Measurements from ENCODE around the gene PITPNM3.
A peak's percentile ranks its signal among the peaks of the same experiment; 100 is the strongest.
"Not testable (repeated sequence)": the region's sequence is repeated elsewhere in the genome, so short reads cannot be mapped to it uniquely, and the experiment has no call there.

The PITPNM3 gene

DNA sequence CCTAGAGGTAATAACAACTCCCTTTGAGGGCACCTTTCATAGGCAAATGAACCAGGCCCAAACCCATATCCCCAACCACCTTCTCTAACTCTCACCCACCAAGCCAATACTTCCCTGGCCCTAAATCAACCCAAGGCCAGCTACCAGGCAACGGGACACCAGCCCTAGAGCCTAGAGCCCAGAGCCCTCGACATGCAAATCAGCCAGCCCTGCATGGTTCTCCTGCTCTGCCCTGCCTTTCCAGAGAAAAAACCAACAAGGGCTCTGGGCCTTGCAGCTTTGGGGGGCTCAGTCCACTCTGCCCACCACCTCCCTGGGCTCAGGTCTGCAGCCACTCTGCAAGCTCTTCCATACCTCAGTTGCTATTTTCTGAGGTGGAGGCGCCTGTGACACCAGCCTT, 55.0 kb downstream of the PITPNM3 start:
- no peak for DNase-seq (ENCODE audit: low read depth in 2 of 2)

DNA sequence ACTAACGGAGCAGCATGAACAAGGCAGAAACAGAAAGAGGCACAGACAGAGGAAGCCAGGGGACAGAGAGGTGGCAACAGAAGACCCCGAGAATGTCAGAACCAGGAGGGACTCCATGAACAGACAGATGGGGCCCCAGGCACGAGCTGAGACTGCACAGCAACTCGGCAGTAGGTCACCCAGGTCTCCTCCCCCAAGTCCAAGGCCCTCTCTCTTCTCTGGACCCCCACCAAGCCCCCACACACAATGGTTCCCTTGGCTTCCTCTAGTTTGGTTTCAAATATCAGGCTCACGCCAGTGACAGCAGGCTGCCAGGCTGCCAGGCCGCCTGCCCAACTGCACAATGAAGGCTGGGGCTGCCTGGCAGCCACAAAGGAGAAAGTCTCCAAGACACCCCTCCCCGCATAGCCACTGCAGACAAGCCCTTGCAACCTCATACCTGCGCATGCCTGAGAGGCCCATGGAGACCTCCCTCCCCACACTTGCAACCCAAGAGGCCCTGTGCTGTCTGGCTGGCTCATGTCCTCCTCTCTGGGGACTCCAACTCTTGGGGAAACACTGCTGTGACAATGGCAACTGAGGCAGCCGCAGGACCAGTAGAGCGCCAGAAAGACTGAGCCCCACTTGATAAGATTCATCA, 57.3 kb downstream of the PITPNM3 start:
- no peak for DNase-seq (ENCODE audit: low read depth in 2 of 2)

GRCh38 chr17:6498356-6498755, 58.0 kb downstream of the PITPNM3 start:
- DNase-seq (ENCODE audit: low read depth in 2 of 2): no peak

DNA sequence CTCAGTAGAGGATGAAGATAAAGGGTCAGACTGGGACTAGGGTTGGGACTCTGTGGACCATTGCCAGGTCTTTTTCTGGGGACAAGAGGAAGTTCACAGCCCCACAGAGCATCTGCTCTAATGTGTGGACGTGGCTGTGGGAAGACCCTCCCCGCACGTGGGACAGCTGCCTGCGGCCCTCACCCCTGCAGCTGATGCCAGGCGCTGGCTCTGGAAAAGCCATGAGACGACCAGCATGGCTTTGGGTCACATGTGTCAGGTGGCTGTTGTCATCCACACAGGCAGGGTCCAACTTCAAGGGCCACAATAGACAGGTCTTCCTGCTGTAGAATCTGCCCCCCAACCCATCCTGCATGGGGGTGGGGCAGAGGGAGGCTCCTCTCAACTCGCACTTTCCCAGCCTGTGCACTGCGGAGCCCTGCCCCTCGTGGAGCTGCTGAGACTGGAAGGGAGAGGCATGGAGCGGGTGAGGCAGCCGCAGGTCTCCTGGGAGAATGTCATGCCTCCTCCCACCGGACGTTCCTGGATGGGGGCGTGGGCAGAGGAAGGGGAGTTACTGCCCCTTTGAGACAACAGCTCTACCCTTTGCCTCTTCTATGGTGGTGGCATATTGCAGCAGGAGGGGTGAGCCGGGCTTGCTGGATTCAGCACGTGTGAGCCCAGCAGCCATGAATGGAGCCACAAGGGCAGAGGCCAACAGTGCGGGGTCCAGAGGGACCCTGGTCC, 58.7 kb downstream of the PITPNM3 start:
- DNase-seq (ENCODE audit: low read depth in 2 of 2): no peak

- no peak for DNase-seq (ENCODE audit: low read depth in 2 of 2)
Observed at GRCh38 chr17:6496640-6497441, 59.5 kb downstream of the PITPNM3 start.

- DNase-seq (ENCODE audit: low read depth in 2 of 2): peak in 1 of 2 donors; percentile 8
Observed at GRCh38 chr17:6496116-6496481, 60.3 kb downstream of the PITPNM3 start.

DNA sequence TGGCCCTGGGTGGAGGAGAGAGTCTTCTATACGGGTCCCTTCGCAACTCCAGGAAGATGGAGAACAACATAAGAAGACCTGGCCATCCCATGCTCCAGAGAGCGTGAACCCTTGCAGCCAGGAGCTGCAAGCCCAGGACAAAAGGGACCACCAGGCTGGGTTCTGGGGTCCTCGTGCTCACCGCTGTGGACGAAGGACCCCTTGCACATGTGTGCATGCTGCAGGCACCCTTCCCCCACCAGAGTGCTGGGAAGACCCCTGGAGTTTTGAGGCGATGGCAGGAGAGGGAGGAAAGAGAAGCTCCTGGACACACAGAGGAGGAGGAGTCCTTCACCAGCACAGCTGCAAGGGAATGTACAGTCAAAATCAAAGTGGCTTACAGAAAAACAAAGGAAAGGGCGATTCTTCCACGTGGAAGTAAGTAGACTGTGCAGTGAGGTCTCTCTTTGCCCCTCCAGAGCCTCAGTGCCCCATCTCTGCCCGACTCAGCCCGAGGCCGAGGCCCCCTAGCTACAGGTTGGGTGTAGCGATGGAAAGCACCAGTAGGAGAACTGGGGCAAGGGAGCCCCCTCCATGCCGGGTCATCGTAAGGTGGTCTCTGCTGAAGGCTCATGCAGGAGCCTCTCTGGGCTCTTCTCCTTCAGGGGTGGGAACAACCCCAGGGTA, 60.8 kb downstream of the PITPNM3 start:
- DNase-seq (ENCODE audit: low read depth in 2 of 2): no peak

DNA sequence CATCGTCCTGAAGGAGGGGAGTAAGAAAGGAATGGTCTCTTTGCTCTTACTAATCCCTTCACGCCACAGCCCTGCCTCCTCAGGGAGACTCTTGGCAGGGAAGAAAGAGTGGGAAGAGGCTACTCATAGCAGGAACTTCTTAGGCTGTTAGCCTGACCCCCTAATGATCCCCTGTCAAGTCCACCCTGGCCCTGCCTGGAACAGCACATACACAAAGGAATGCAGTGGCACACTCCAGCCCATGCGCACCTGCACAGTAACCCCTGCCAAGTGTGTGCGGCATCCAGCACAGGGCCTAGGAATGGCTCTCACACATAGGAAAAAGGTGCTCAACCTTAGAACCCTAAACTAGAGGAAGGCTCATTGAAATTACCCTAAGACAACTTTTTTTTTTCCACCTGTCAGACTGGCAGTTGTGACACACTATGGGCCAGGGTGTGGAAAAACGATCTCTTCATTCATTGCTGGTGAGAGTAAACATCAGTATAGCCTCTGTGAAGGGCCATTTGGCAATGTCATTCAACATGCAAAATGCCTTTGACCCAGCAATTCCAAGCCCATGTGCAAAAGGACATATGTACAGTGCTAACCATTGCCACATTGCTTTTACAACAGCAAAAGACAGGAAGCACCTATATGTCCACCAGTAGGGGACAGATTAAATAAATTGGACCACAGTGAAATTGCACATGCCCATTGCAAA, 62.0 kb downstream of the PITPNM3 start:
- DNase-seq (ENCODE audit: low read depth in 2 of 2): no peak

- no peak for DNase-seq (ENCODE audit: low read depth in 2 of 2)
Observed at GRCh38 chr17:6492892-6493674, 63.3 kb downstream of the PITPNM3 start.

DNA sequence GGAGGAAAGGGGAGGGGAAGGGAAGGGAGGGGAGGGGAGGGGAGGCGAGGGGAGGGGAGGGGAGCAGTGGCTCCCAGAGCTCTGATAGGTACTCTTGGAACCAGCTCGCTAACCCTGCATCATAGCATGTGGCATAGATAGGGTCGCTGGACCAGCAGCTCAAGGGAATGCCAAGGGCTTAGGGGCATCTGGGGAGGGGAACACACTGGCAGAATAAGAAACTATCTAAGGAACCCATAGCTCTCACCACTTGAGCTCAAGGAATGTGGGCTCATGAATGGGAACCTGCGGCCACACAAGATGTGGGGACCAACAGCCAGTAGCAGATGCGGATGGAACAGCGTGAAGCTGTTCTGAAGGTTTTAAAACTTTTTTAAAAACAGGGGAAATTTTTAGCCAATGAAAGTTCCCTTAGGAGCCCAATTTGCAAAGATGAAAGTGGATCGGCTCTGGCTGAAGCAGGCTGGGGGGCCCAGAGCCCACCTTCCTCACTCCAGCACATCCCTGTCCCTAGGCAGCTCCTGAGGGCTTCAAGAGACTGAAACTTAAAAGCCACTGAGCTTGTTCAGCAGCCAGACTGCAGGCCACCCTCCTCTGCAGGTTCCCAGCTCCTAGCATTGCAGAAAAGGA, 65.2 kb downstream of the PITPNM3 start:
- no peak for DNase-seq (ENCODE audit: low read depth in 2 of 2)

- no peak for DNase-seq (ENCODE audit: low read depth in 2 of 2)
Observed at GRCh38 chr17:6489016-6489550, 67.3 kb downstream of the PITPNM3 start.

DNA sequence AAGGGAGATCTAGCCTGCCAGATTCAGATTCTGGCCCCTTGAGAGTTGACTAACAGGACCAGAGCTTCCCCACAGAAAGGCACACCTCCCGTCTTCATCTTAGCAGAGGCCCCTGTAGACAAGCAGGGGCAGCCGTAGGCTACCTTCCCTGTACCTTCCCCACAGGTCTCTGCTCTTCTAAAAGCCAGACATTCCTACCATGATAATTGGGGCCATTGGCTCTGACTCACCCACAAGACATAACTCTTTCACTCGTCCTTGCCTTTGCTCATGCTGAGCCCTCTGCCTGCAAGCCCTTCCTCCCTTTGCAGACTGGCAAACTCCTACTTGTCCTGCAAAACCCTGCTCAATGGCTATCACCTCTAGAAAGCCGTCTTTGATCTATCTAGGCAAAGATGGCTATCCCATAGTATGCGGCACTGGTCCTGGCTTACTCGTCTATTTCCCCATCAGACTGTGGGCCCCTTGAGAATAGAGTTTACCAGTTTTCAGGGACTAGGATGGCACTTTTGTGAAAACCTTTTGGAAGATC, 68.3 kb downstream of the PITPNM3 start:
- DNase-seq (ENCODE audit: low read depth in 2 of 2): no peak

- DNase-seq (ENCODE audit: low read depth in 2 of 2): no peak
Observed at GRCh38 chr17:6487251-6488007, 68.9 kb downstream of the PITPNM3 start.

DNA sequence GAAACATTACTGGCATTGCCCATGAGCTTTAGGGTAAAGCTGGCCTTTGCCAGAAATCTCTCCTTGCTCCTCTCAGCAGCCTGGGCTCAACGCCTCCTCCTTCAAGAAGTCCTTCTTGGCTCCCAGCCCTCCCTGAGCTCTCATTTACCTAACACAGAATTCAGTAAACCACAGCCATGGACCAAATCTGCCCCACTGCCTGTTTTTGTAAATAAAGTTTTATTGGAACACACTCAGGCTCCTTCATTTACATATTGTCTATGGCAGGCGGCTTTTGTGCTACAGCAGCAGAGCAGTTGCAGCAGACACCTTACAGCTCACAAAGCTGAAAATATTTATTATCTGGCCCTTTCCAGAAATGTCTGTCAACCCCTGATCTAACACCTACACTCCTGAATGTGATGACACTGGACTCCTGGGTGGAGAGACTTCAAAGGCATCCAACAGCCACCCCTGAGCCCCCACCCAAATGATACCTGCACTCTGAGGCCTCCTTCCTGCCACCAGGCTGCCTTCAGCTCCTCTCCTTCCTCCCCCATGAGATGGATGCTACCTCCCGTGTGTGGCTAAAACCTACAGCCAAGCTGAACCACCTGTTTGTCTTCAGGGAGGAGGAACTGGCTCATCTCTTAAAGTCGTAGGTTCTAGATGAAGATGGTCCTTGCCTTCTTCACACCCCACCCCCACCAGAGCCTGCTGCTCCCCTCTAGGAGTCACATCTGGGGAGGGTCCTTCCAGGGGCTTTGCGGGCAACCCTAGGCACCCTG, 70.5 kb downstream of the PITPNM3 start:
- no peak for DNase-seq (ENCODE audit: low read depth in 2 of 2)

- no peak for DNase-seq (ENCODE audit: low read depth in 2 of 2)
Observed at GRCh38 chr17:6483507-6483906, 72.8 kb downstream of the PITPNM3 start.

DNA sequence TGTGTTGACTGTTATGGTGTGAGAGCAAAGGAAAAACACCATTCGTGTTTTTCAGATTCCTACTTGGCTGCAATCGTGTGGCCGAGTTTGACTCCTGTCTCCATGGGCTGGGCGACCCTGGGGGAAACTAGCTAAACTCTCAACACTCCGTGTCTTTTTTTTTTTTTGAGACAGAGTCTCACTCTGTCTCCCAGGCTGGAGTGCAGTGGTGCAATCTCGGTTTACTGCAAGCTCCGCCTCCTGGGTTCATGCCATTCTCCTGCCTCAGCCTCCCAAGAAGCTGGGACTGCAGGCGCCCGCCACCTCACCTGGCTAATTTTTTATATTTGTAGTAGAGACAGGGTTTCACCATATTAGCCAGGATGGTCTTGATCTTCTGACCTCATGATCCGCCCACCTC, 73.6 kb downstream of the PITPNM3 start:
- DNase-seq (ENCODE audit: low read depth in 2 of 2): not testable (repeated sequence)

- DNase-seq (ENCODE audit: low read depth in 2 of 2): no peak
Observed at GRCh38 chr17:6482105-6482455, 74.3 kb downstream of the PITPNM3 start.

- DNase-seq (ENCODE audit: low read depth in 2 of 2): no peak
Observed at GRCh38 chr17:6480303-6480675, 76.1 kb downstream of the PITPNM3 start.

Measured in stimulated activated CD8-positive, alpha-beta memory T cell treated with anti-CD3 and anti-CD28 coated beads, Interleukin-15, amount 100 ng/mL, for 48 hours (primary cell).